ENCODE results near the gene KAZALD1.
A peak's percentile ranks its signal among the peaks of the same experiment; 100 is the strongest.

Gene KAZALD1

DNA sequence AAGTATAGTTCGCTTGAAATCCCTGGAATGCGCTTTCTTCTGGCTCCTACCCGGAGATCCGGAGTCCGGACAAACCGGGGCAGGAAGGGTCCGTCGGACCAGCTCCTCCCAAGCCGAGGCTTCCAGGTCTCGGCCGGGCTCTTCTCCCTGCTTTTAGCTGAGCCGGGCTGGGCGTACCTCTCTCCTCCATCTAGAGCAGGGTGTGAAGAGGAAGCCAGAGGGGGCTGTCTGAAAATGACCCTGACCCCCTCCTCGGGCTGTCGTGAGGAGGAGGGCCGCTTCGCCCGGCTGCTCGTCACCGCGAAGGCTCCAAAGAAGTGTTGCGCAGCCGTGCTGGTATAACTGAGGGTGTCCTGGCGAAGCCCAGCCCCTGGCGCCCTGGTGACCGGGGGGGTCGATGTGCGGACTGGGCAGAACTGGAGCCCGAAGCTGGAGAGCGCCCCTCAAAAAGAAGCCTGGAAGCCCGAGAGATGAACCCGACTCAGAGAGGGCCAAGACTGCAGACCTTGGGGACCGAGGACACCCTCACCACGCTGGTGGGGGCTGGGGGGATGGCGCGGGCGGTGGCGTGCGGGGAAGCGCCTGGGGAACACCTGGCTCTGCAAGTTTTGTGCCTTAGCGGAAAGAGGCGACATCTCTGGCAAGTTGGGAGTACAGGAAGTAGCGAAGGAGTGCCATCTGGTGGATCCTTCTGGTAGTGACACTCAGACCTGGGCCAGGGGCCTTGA is 5.7 kb downstream of the KAZALD1 start:
- peak; percentile 51 for DNase-seq (ENCODE audit: low read depth)

DNA sequence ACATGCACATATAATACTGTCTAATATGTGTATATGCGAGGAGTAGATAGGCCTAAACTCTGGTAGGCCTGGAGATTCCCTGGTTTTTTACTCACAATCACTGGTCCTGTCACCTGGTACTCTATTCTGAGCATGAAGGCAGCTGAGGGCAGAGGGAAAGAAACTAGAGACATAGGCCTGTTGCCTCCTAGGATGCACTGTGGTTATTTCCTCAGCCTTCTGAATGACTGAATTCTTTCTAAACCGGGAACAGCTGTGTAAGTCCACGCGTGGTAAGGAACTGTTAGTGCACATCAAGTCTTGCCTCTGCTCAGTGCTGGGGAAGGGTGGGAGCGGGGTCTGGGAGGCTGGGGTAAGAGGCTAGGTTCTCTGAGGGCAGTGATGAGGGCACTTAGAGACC is 7.7 kb downstream of the KAZALD1 start:
- no peak for DNase-seq (ENCODE audit: low read depth)

DNA sequence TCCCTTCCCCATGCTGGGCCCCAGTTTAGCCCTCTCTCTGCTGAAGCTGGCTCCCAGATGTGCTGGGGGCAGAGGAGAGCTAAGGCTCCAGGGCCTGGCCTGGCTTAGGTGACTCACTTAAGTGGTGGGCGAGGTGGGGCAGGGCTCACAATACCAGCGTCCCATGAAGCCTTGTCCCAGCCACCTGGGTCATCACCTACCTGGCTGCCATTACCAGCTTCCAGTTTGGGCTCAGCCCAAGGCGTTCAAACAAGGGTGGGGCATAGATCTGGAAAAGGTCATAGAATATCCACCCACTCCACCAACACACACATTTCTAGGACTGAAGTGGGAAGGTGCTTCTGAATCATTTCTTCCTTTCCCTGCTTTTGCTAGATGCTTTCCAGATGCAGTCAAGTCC is 8.3 kb downstream of the KAZALD1 start:
- DNase-seq (ENCODE audit: low read depth): no peak

DNA sequence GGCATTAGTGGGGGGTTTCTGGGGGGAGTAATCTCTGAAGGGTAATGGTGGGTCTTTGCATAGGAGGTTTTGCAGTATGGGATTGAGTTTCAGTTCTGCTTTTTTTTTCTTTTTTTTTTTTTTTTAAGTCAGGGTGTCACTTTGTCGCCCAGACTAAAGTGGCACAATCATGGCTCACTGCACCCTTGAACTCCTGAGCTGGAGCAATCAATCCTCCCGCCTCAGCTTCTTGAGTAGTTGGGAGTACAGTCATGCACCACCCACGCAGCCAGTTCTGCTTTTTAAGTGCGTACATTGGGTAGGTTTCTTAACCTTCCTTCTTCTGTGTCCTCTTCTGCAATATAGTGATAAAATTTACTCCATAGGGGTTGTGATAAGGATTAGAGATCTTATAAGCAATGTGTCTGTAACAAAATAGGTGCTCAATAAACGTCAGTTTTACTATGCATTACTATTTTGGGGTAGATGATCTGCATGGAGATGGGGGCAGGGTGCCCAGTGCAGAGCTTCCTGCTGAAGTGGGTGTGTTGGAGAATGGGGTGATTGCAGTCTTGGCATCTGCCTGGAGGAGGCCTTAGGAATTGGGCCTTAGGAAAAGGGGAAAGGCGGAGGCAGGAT is 9.6 kb downstream of the KAZALD1 start:
- no peak for DNase-seq (ENCODE audit: low read depth)

DNA sequence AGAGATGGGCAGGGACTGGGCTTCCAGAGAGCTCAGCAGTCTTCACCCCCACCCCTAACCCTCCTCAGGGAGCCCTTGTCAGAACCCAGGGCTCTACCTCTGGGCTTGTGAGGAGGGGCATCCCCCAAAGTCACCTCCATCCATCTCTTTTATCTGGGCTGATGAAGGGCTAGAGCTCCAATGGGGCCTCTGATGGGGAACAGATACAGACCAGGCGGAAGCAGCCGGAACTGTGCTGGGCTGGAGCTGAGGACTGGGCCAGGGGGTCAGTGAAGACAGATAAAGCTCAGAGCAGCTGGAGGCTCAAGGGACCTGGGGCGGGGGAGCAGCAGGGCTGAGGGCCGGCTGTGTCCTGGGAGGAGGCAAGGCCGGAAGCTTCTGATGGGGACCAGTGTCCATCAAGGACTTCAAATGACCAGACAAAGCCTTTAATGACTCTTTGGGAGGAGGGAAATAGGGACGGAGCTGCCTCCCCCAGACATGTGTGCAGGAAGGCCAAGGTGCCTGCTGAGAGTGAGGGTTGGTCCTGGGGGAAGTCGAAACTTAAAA is 10.2 kb downstream of the KAZALD1 start:
- no peak for DNase-seq (ENCODE audit: low read depth)

DNA sequence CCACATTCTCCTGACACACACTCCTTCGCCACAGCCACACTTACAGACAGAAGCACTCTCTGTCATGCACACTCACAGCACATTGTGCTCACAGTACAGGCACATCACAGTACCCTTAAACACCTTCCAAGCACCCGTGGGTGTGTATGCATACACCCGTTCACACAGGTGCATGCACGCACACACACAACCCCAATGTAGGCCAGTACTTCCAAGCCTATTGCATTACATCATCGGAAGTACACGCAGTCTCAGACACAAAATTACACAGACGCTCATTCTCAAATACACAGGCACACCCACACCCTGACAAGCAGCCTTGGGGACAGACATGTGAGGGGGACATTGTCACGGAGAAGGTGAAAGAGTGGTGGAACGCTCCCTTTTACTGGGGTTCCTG is 11.1 kb downstream of the KAZALD1 start:
- no peak for DNase-seq (ENCODE audit: low read depth)

DNA sequence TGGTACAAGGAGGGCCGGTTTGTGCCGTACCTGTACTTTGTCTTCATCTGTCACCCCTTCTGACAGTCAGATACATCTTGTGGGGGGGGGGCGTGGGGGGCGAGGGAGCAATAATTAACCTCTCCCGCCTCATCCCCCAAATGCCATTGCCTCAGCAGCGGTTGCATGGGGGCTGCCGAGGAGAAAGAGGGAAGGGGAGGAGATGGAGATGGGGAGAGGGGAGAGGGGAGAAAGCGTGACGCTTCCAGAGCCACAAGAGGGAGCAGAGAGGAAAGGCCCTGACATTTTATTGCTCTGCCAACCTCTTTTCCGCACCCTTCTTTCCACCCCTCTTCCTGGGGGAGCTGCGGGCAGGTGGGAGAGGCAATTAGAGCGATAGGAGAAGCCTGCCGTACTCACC is 11.8 kb downstream of the KAZALD1 start:
- no peak for DNase-seq (ENCODE audit: low read depth)

DNA sequence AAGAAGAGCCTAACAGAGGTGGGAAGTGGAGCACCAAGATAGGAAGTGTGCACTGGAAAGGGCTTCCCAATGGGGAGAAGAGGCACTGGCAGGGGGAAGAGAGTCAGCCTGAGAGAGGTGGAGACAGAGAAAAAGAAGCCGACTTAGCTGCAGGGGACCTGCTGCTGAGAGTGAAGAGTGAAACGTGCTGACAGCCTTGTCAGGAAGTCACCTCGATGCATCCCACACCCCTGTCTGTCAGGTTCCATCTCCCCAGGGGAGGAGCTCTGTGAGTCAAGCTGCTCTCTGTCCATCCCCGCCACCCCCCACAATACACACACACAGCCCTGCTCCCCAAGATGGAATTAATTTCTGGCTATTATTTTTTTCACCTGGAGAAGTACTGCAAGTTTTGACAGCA is 14.0 kb downstream of the KAZALD1 start:
- no peak for DNase-seq (ENCODE audit: low read depth)

DNA sequence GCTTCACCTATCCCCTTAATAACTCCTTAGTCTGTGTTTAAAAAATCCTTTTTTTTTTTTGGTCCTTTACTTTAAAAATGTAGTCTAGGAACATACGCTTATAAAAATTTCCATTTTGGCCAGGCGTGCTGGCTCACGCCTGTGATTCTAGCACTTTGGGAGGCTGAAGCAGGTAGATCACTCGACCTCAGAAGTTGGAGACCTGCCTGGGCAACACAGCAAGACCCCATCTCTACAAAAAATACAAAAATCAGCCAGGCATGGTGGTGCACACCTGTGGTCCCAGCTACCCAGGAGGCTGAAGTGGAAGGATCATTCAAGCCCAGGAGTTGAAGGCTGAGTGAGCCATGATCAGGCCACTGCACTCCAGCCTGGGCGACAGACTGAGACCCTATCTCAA is 14.8 kb downstream of the KAZALD1 start:
- no peak for DNase-seq (ENCODE audit: low read depth)

DNA sequence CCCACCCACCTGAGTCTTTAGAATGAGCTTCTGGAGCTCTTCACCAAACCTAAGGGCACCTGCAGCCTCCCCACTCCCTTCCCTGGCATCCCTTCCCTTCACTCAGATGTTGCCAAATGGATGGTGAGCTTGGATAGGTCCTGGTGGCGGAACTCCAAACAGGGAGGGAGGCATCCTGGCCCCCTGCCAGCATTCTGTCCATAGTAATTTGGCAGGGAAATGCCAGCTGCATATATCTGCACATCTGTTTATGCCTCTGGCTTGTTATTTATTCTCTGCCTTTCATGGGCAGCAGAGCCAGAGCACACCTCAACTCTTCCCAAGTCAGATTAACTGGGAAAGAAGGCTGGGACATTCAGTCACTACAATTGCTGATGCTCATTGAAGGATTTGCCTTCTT is 18.1 kb downstream of the KAZALD1 start:
- DNase-seq (ENCODE audit: low read depth): no peak

DNA sequence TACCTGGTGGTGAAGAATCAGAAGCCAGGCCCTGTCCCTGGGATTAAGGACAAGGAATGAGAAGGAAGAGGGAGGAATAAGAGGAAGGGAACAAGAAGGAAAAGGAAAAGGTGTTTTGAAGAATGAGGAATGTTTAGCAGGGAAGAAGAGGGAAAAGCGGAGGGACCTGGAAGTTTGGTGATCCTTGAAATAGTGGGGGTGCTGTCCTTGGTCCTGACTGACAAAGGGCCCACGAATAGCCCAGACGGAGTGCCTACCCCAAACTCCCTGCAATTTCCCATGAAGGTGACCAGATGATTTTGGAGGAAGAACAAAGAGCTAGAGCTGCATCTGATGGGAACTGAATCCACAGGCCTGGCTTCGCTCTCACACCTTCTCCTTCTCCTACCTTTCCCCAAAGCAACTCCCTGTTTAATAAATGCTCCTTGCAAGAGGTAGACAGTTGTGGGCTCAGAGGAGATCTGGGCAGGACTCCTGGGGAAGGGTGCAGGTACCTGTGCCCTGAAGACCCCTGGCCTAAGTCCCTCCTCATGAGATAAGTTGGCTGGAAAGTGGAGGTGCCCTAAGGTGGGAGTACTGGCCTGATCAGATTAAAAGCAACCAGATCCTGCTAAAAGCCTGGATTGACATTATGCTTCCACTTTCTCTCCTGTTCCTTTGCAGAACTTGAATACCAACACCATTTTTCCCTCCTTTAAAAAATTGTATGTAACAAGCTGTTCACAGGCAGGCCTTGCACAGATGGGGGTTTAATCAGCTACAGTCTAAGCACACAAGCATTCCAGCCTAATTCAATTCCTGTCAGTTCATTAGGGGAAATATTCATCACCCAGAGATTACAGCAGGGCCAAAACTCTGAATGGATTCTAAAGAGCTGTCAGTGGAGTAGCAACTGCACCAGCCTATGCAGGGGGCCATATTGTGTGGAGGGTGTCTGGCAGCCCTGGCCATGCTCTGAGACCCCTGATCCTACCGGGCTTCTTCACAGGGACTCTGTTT is 19.4 kb downstream of the KAZALD1 start:
- no peak for DNase-seq (ENCODE audit: low read depth)

DNA sequence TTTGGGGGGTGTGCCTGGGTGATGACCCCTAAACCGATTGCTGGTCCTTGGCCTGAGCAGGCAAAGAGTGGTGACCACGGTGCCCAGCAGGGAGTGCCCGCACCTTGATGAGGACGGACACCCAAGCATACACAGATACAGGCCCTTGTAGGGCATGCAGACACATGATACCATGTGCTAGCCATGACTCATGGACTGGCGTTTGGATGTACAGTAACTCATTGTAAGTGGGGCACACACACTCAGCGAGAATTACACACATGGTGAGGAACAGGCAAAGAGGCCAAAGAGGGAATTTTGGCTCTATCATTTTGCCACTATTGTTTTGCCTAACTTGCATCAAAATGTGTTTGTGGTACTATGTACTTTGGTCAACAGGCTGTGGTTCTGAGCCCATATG is 24.1 kb downstream of the KAZALD1 start:
- DNase-seq (ENCODE audit: low read depth): no peak

DNA sequence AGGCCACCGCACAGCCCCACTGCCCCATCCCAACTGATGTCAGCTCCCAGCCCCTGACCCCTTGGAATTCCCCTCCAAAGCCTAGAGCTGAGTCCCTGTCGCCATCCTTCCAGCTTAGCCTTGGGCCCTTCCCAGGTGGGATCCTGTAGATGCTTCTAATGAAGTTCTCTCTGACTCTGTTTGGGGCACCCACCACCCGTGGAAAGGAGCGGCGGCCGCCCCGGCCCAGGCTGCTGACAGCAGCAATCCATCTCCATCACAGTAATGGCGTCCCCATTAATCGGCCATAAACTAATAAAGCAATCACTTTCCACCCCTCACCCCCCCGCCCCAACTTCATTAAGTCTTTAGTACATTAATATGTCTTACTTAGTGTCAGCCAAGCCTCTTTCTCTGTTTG is 25.6 kb downstream of the KAZALD1 start:
- no peak for DNase-seq (ENCODE audit: low read depth)

DNA sequence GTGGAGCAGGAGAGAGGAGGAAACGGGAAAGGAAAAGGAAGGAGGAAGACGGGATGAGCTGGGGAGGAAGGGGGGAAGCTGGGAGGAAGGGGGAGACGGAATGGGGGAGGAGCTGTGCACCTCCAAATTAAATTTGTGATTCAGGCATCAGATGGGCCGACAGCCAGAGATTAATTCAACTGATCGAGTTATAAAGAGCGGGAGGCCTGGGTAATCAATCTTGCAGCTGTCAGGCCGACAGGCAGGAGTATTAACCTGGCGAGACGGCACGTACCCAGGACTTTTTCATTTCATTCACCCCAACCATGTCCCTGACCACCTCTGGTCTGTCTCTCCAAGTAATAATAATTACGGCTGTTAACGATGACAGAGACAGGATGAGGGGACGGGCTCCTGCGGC is 26.2 kb downstream of the KAZALD1 start:
- DNase-seq (ENCODE audit: low read depth): no peak

DNA sequence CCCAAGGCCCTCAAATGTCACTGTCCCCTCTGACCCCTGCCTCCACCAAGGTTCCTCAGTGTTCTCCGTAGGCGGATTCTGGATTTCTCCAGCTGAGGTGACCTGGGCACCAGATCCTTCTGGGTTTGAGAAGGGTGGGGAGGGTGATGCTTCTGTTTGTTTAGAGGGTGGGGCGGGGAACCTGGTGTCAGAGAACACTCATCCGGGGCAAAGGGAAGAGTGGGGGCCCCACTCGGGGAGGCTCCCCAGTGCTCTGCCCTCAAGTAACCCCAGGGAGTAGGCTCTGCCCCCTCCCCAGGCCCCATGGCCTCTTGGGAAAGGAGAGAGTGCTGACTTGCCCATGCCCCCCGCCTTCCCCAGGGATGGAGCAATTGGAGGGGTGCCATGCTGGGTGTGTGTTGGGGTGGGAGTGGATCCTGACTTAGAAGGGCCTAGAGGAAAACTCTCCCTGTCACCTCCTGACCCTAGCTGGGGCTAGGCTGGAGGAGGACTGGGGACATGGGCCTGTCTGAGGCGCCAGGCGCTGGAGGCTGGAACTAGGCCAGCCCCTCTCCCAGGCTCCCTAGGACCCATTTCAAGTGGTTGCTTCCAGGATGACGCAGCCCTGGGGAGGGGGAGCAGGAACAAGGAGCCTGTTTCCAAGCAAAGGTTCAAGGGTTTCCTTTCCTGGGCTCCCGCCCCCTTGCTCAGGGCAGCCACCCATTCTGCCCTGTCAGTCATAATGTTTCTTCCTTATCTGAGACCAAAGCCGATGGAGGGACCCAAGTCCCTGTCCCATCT is 27.9 kb downstream of the KAZALD1 start:
- no peak for DNase-seq (ENCODE audit: low read depth)

DNA sequence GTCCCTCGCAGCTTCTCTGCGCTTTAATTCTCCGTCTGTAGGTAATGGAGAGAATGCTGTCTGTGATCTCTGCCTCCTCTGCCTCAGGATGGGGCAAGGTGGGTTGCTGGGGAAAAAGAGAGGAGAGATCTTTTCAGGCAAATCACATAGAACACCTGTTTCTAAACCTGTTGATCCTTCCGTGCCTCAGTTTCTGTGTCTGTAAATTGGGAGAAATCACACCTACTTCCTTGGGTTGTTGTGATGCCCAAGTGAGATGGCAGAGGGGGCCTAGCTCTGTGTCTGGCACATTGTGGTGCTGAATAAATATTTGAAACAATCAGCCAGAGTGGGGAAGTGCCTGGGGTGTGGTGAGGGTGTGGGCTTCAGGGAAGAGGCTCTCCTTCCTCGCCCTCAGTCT is 28.8 kb downstream of the KAZALD1 start:
- no peak for DNase-seq (ENCODE audit: low read depth)

DNA sequence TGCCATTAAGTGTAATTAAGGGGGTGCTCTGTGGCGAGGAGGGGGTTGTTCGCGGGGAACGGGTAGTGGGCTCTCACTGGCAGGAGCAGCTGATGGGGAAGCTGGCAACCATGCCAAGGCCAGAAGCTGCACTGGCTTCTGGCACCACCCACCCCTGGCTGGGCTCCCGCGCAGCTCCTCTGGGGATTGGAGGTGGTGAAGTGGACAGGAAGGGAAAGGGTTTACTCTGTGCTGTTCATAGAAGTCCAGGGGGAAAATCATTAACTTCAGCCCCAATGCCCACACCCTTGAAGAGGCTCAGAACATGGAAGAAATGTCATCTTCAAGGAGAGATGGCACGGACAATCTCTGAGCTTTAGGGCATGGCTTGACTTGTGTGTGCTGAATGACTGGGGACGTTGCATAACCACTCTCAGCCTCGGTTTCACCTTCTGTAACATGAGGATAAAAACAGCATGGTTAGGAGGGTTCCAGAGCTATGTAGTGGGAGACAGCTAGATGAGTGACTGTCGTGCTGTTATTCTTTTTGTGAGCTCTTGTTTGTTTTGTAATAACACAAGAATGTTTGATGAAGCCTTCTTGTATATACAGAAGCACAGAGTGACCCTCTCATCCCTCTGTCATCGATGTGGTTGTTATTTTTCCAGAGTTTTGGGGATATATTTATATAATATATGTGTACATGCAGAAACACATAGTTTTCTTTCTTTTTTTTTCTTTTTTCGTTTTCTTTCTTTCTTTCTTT is 29.9 kb downstream of the KAZALD1 start:
- DNase-seq (ENCODE audit: low read depth): no peak

DNA sequence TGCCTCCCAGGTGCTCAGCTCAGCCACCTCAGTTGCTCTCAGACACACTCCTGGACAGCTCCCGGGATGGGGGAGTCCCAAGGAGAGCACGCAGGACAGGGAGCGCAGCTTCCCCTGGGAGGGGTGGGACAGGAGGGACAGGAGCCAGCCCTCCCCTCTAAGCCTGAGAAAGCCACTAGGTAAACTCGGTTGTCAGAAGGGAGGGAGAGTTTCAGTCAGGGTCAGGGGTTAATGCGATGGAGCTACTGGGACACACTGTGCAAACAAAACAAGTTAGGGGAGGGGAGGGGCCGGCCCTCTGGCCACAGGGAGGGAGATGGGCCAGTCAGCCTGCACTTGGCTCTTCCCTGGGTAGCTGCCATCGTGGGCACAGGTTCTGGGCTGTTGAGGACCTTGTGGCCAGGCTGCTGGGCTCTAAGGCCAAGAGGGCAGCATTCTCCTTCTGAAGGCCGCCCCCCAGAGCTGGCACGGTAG is 31.1 kb downstream of the KAZALD1 start:
- DNase-seq (ENCODE audit: low read depth): no peak

DNA sequence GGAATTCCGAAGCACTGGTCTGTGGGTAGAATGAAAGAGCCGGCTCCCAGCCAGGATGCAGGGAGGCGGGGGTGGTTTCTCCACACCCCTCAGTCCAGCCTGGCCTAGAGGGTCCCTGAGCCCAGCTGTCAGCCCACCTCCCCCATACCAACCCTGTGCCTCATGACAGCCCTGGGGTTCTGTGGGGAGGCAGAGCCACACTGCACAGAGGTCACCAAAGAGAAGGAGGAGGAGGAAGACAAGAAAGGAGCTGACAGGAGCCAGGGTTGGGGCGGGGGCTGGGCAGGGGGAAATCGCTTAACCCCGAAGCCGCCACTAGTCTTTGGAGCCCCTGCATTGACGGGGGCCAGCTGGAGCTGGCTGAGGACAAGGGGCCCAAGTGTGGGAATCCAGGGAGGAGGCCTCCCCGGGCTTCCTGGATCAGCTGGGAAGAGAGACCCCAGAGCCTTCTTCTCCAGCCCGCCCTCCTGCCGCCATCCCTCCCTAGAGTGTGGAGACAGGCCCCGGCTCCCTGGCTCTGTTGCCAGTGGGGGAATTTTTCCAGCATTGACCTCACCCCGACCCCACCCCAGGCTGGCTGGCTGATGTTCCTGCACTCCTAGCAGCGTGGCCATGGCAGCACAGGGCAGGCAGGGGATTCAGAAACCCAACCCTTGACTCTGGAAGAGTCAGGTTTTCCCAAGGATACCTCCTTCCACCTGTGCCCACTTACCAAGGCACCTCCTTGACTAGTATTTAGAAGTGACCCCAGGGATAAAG is 32.5 kb downstream of the KAZALD1 start:
- DNase-seq (ENCODE audit: low read depth): no peak

DNA sequence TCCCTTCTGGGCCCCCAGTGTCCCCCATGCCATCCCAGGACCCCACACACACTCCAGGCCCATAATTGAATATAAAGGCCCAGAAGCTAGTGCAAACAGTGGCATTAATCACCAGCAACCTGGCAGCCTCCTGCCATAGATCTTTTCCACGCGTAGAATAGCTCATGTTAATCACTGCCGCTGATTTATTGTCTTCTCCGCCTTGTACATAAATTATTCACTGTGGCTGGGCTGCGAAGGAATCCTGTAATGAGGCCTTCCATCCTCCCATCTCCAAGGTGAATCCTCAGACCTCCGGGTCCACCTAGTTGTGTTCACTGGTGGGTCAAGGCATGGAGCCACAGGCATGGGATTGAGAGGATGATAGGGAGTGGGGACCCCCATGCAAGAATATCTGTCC is 33.2 kb downstream of the KAZALD1 start:
- no peak for DNase-seq (ENCODE audit: low read depth)
